Ishikawa (cell line): ENCODE measurements around the gene CCDC149.

Experiments used
- CEBPB ChIP-seq: IDR thresholded peaks from 2 replicates; pipeline ENCODE4 v1.6.1; 2012
- CREB1 ChIP-seq: IDR thresholded peaks from 2 replicates; pipeline ENCODE4 v1.6.1; 2012; ENCODE audit warnings: low read depth
- EGR1 ChIP-seq: IDR thresholded peaks from 2 replicates; pipeline ENCODE4 v1.6.1; 2012
- EP300 ChIP-seq: IDR thresholded peaks from 2 replicates; pipeline ENCODE4 v1.6.1; 2012; ENCODE audit warnings: borderline replicate concordance
- FOXM1 ChIP-seq: IDR thresholded peaks from 2 replicates; pipeline ENCODE4 v1.6.1; 2012; ENCODE audit warnings: low read depth, borderline replicate concordance
- MAX ChIP-seq: IDR thresholded peaks from 2 replicates; pipeline ENCODE4 v1.6.1; 2012
- NFIC ChIP-seq: IDR thresholded peaks from 2 replicates; pipeline ENCODE4 v1.6.1; 2012
- RAD21 ChIP-seq: IDR thresholded peaks from 2 replicates; pipeline ENCODE4 v1.6.1; 2012; ENCODE audit warnings: low read depth
- REST ChIP-seq: IDR thresholded peaks from 2 replicates; pipeline ENCODE4 v1.6.1; 2012; ENCODE audit warnings: low read depth, mild to moderate bottlenecking
- TAF1 ChIP-seq: IDR thresholded peaks from 2 replicates; pipeline ENCODE4 v1.6.1; 2012; ENCODE audit warnings: low read depth, mild to moderate bottlenecking
- TCF12 ChIP-seq: IDR thresholded peaks from 2 replicates; pipeline ENCODE4 v1.6.1; 2012; ENCODE audit warnings: low read depth
- USF1 ChIP-seq: IDR thresholded peaks from 2 replicates; pipeline ENCODE4 v1.6.1; 2012
- YY1 ChIP-seq: IDR thresholded peaks from 2 replicates; pipeline ENCODE4 v1.6.1; 2012; ENCODE audit warnings: low read depth
- ZBTB7A ChIP-seq: IDR thresholded peaks from 2 replicates; pipeline ENCODE4 v1.6.1; 2012; ENCODE audit warnings: low read depth

GRCh38 chr4:24956091-24956490, 43.2 kb upstream of the CCDC149 start:
- no peak for TF ChIP-seq EP300
- TF ChIP-seq MAX = no peak
- TF ChIP-seq REST = no peak
- TF ChIP-seq YY1 = no peak
- TF ChIP-seq RAD21 = no peak
- TF ChIP-seq FOXM1 = no peak
- TF ChIP-seq TAF1 = no peak
- TF ChIP-seq ZBTB7A = no peak
- TF ChIP-seq NFIC = no peak
- no peak for TF ChIP-seq CEBPB
- TF ChIP-seq EGR1 = no peak
- no peak for TF ChIP-seq TCF12
- no peak for TF ChIP-seq CREB1
- no peak for TF ChIP-seq USF1
